GM19328 (cell line): Measurements from ENCODE around the gene LENEP.

Experiments used
- ATAC-seq: cut with Tn5 transposase; IDR thresholded peaks from one replicate; pipeline ENCODE4 v1.9.1; 2021; ENCODE audit warnings: mild to moderate bottlenecking, moderate library complexity; ENCODE audit not compliant: unreplicated experiment

LENEP gene

DNA sequence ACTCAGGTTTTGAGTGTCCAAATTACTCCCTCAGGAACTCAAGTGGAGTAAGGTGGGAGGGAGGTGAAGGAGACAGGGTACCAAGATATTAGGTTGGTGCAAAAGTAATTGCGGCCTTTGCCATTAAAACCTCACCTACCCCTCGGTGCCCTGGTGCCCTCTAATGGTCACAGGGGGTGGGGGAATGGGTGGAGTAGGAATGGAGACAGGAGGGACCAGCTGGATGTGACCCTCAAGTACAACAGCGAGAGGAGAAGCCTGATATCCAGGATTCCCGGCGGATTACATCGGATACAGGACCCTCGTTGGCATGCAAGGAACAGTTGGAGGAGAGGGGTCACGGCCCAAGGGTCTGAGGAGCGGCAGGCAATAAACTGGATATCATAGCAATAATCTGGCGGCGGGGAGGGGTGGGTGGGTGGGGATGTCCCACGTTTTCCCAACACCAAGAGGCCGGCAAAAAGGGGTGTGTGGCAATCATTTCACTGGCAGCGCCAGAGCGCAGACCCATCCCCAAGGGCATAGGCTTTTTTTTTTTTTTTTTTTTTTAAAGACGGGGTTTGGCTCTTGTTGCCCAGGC lies 4.9 kb downstream of the LENEP start:
- ATAC-seq: no peak

DNA sequence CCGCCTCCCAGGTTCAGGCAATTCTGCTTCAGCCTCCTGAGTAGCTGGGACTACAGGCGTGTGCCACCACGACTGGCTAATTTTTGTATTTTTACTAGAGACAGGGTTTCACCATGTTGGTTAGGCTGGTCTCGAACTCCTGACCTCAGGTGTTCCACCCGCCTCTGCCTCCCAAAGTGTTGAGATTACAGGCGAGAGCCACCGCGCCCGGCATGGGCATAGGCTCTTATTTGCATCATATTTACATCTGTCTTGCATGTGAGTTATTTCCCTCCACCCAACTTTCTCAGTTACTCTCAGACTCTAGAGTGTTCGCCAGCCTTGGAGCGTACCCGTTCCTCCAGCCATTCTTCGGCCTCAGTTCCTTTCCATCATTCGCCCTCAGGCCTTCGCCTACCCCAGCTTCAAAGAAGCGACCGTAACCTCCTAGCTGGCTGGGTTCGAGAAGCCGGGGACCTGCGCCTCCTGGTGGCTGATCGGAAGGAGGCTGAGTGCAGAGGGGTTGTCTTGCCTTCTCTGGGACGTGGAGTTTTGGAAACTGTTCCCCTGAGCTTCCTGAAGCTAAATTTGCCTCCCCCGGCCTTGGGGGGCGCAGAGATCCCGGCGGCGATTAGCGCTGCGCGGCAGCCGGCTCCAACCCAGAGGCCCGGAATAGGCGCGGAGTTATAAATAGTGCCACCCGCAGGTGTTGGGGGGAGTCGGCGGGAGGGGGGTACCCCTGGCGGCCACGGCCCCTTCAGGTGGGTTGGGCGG lies 5.6 kb downstream of the LENEP start:
- no peak for ATAC-seq

DNA sequence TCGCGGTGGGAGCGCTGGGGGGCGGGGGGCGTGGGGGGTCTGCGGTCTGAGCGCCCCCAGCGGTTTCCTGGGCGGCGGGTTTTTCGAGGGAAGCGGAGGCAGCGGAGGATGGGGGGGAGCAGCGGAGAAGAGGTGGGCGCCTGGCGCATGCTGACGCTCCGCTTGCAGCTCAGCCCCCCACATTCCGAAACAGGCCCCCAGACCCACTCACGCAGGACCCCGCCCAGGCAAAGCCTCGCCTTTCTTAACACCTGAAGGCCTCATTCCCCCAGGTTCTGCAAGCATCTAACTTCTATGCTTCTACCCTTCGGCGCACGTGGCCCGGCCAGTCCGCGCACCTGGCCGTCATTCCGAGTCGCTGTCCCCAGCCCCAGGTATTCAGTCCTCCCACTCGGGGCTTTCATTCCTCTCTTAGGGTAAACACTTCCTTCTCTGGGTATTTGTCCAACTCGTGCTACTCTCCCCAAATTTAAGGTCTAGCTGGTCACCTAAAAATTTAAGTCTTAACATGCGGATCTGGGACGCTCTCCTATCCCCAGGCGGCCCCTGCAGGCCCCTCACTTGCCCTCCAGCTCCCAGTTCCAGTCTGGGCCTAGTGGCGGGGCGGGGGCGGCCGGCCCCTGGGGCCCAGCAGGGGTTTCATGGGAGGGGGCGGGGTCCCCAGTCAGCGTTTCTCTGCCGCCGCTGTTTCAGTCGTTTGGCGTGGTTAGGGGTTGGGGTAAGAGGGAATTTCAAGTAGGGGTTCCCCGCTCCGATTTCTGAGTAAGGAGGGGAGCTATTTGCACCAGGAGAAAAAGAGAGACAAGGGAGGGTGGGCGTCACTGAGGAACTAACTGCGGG lies 6.4 kb downstream of the LENEP start:
- ATAC-seq: no peak

DNA sequence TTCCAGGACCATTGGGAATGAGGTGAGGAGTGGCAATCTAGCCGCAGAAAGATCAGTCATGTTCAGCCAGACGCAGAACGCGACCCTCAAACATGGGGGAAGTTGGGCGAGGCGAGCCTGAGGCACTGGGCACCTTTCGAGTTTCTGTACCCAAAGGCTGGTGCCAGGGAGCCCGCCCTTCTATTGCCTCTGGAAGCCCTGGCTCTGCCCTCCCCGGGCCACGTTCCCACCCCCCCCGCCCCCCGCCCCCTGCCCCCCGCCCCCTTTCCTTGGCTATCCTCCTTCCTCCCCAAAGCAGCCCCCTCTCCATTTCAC lies 7.0 kb downstream of the LENEP start:
- ATAC-seq: no peak

- ATAC-seq: peak; percentile 43
Measured at GRCh38 chr1:155000726-155001424, 7.5 kb downstream of the LENEP start.

DNA sequence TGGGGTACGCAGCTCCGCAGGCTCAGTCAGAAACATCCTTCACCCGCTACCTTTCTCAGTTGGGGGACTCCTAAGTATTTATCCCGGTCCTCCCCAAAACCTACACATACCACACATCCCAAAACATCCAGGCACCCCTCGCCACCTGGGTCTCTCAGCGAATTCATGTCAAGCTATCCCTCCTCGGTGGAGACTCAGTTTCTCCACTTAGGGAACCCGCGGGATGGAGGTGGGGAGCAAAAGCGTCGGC lies 8.0 kb downstream of the LENEP start:
- no peak for ATAC-seq

- ATAC-seq: peak; percentile 47
Measured at GRCh38 chr1:155001675-155002463, 8.5 kb downstream of the LENEP start.

GRCh38 chr1:155002464-155003226 lies 9.3 kb downstream of the LENEP start, which contains the start of gene ZBTB7B:
ZBTB7B (plus strand) TSS chr1:155002802; CDS start chr1:155014661, 11,859 bp downstream.
- peak; percentile 4 for ATAC-seq

DNA sequence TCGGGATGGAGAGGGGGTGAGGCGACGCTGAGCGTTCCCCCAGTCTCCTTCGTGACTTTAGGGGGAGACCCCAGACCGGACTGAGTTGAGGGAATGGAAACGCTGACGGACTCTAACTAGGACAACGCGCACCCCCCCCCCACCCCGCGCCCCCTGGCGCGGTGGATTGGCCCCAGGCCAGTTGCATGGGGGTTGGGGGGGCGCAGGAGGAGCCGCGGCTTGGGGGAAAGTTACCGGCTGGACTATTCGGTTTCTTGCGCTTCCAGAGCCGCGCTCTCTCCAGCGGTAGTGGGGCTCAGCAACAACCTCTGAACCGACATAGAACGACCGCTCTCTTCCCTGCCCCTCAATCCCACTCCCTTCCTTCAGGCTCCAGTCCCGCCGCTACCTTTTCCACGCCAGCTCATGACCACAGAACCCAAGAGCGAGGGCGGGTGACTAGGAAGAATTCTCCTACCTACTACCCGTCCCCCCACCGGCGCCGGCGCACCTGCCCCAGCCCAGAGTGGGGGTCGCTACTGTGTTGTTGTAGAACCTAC lies 9.9 kb downstream of the LENEP start:
- ATAC-seq: no peak

DNA sequence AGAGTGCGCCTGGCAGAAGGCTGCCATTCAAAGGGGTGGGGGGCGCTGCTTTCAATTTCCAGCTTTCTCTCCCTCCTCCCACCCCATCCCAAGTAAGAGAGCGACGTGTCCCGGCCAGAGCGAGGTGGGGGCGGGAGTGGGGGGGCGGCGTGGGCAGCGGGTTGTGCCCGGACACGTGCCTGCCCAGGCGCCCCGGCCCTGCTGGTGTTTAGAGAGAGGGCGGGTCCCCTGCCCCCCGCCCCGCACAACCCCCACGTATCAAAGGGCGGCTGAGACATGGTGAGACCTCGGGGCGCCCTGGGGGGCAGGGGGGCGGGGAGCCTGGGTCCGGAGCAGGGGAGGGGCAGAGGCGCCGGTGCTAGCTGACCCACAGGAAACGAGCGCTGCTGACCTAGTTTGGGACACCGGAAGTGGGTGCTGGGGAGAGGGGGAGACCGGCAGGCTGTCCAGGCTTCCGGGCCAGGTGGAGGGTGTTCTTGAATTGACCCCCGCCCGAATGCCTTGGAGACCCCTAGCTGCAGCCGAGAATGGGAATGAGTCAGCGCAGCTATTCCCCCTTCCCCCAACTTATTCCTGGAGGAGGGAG lies 10.5 kb downstream of the LENEP start:
- ATAC-seq: no peak

- ATAC-seq: no peak
Measured at GRCh38 chr1:155004352-155005075, 11.1 kb downstream of the LENEP start.

DNA sequence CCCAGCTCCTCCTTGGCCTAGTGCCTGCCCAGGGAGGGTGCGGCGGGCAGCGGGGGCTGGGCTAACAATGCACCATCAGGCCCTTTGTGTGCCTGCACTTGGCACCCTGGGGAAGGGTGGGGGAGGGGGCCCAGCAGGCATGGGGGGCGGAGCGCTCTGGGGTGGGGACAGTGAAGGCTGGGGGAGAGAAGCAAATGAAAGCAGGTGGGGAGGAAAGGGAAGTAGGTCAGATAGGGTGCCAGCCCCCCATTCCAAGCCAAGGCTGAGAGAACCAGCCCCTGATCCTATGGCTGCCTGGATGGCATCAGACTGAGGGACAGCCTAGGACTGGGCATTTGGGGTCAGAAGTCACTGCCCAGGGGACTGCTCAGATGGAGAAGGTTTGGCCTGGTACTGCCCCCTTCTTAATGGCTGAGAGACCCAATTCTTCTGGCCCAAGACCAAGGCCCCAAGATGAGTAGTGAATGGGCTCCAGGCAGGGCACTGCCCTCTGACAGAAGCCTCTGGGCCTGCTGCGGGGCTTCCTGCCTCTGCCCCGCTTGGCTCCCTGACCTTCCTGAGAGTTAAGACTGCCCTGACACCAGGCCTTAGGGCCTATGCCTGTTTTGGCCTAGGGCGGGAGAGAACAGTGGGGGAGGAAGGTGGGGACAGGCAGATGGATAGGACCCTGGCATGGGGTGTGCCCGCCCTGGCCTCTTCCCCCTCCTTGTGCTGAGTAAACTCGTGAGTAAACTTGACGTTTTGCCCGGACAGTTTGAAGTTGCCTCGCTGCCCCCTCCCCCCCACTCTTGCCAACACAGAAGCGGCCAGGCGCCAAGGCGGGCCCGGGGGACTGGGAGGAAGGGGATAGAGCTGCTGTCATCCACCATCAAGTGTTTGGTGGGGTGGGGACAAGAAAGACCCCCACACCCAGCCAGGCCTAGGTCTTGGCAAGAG lies 12.0 kb downstream of the LENEP start:
- no peak for ATAC-seq

- ATAC-seq: no peak
Measured at GRCh38 chr1:155006601-155007101, 13.3 kb downstream of the LENEP start.

DNA sequence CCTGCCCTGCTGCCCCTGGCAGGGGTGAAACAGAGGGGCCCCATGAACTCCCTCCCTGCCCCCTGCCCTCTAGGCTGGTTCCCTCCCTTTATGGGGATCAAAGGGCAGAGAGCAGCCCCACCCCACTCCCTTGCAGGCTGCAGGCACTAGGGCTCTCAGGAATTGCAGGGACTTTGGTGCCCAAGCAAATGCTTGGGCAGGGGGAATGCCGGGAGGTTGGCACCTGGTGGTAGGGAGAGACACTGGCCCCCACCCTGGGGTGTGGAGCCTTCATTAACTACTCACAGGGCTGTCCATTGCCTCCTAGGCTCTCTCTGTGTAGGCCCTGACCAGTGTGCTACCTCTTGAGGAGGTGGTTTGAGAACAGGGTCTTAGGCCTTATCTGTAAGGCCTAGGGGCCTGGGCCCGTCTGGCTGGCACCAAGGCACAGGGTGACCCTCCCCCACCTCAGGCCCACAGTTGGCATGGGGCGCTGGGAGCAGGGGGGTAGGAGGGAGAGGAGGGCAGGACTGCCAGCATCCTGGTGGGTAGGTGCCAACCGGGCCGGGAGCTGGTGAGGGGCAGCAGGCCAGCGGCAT lies 14.0 kb downstream of the LENEP start:
- ATAC-seq: no peak

GRCh38 chr1:155008015-155008941 lies 14.9 kb downstream of the LENEP start:
- no peak for ATAC-seq

DNA sequence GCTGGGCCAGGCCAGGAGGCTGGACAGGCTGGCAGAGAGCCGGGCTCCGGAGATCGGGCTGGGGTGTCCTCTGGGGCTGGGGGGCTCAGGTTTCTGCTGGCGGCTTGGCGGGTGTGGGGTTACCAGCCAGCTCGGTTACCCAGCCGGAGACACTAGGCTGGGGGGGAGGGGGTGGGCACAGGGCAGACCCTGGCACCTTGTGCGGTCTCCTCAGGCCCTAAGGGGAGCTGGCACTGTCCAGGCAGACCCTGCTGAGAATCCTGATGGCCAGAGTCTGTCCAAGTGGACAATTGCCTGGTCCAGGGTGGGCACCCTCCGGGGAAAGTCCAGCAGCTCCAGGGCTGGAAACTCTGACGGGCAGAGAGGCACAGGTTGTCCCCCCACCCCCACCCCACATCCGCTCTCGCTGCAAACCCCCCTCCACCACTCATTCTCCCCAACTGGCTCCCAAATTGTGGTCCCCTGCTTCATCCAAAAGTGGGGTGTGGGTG lies 15.9 kb downstream of the LENEP start:
- no peak for ATAC-seq
